HepG2 (cell line): Measurements from ENCODE around the gene SEPHS2. TPM values are rescaled to one million over a fixed set of nuclear protein-coding genes. Genes with fewer than 3 reads are reported as not detected.

Experiments used
- HNF1A ChIP-seq, 2 experiments: sonication (generic) in 1 of 2; formaldehyde crosslinking in 1 of 2; IDR thresholded peaks; 2 replicates each; pipeline versions ENCODE4 v1.4.0 to v1.6.1; 2016 to 2020; ENCODE audit warnings: borderline replicate concordance in 1 of 2, low read depth in 1 of 2, mild to moderate bottlenecking in 1 of 2, missing genetic modification reagents in 1 of 2
- JUNB ChIP-seq: sonication (generic); formaldehyde crosslinking; IDR thresholded peaks from 2 replicates; pipeline ENCODE4 v1.8.0; 2022; ENCODE audit warnings: missing genetic modification reagents, mild to moderate bottlenecking, borderline replicate concordance
- TBL1XR1 ChIP-seq: fragments of 150-350 bp; IDR thresholded peaks from 2 replicates; pipeline ENCODE4 v1.6.1; 2014; ENCODE audit warnings: borderline replicate concordance, low read length; ENCODE audit not compliant: partially characterized antibody
- ZNF580 ChIP-seq: IDR thresholded peaks from 2 replicates; pipeline ENCODE4 v1.6.1; 2016; ENCODE audit warnings: low read depth, borderline replicate concordance
- ZNF605 ChIP-seq: sonication (generic); formaldehyde crosslinking; IDR thresholded peaks from 2 replicates; pipeline ENCODE4 v1.8.0; 2022; ENCODE audit warnings: mild to moderate bottlenecking, missing genetic modification reagents
- ZSCAN21 ChIP-seq: sonication (generic); formaldehyde crosslinking; IDR thresholded peaks from 2 replicates; pipeline ENCODE4 v1.8.0; 2022; ENCODE audit warnings: mild to moderate bottlenecking, missing genetic modification reagents, moderate library complexity, borderline replicate concordance
- polyA plus RNA-seq, 8 experiments: library from polyadenylated mRNA; depleted of rRNA in 3 of 8; stranded (reverse) in 7 of 8; unstranded in 1 of 8; fragments of >200 nt; fragmentation: Illumina TruSeq in 4 of 8; extraction: Trizol in 4 of 8; gene quantifications; 2 replicates each; pipeline versions ENCODE4 v1.2.1 to v1.2.3, GENCODE V29; 2011 to 2016; ENCODE audit warnings: low read depth in 4 of 8, missing spikeins in 1 of 8, mixed read lengths in 1 of 8; ENCODE audit not compliant: insufficient read depth in 1 of 8
- total RNA-seq, 5 experiments: library from RNA; depleted of rRNA; stranded (reverse); fragments of >200 nt; fragmentation: Illumina TruSeq; extraction: Trizol; gene quantifications; 2 replicates each; pipeline ENCODE4 v1.2.3, GENCODE V29; 2016; ENCODE audit warnings: low read depth in 1 of 5
- TF ChIP-seq, protein P1 (sequence below): sonication (generic); formaldehyde crosslinking; conservative IDR thresholded peaks from 2 replicates; pipeline ENCODE4 v1.4.0; 2020; ENCODE audit warnings: mild to moderate bottlenecking, missing genetic modification reagents, moderate library complexity
- TF ChIP-seq, protein P2 (sequence below): sonication (generic); formaldehyde crosslinking; IDR thresholded peaks from 2 replicates; pipeline ENCODE4 v1.5.0; 2020; ENCODE audit warnings: mild to moderate bottlenecking, missing genetic modification reagents, borderline replicate concordance

The SEPHS2 gene
- total and polyA plus RNA-seq, 2 of the 13 experiments (the other 11 are each of a cell fraction or from before 2014, with no cell fraction given), result 20.7 to 127 TPM

GRCh38 chr16:30437511-30438046, 8.1 kb downstream of the SEPHS2 start (continued):
- TF ChIP-seq HNF1A (IDR thresholded peaks at IDR 0.05; ENCODE audit: low read depth) (peak; percentile 35; the same call in 1 of the 2 replicates), HNF1A (CRISPR knock-in tag; IDR thresholded peaks at IDR 0.05; ENCODE audit: borderline replicate concordance) (0 out of 2 replicates have a peak, but pooled peaks have one; percentile 49), JUNB (peak; percentile 91; the same call in 1 of the 2 replicates), ZSCAN21 (no peak), ZNF605 (CRISPR knock-in tag) (peak; percentile 94), ZNF580 (no peak), TBL1XR1 (peak; percentile 23)
- TF ChIP-seq, protein P1, sequence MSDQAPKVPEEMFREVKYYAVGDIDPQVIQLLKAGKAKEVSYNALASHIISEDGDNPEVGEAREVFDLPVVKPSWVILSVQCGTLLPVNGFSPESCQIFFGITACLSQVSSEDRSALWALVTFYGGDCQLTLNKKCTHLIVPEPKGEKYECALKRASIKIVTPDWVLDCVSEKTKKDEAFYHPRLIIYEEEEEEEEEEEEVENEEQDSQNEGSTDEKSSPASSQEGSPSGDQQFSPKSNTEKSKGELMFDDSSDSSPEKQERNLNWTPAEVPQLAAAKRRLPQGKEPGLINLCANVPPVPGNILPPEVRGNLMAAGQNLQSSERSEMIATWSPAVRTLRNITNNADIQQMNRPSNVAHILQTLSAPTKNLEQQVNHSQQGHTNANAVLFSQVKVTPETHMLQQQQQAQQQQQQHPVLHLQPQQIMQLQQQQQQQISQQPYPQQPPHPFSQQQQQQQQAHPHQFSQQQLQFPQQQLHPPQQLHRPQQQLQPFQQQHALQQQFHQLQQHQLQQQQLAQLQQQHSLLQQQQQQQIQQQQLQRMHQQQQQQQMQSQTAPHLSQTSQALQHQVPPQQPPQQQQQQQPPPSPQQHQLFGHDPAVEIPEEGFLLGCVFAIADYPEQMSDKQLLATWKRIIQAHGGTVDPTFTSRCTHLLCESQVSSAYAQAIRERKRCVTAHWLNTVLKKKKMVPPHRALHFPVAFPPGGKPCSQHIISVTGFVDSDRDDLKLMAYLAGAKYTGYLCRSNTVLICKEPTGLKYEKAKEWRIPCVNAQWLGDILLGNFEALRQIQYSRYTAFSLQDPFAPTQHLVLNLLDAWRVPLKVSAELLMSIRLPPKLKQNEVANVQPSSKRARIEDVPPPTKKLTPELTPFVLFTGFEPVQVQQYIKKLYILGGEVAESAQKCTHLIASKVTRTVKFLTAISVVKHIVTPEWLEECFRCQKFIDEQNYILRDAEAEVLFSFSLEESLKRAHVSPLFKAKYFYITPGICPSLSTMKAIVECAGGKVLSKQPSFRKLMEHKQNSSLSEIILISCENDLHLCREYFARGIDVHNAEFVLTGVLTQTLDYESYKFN (CRISPR knock-in tag), result peak; percentile 92
- TF ChIP-seq, protein P2, sequence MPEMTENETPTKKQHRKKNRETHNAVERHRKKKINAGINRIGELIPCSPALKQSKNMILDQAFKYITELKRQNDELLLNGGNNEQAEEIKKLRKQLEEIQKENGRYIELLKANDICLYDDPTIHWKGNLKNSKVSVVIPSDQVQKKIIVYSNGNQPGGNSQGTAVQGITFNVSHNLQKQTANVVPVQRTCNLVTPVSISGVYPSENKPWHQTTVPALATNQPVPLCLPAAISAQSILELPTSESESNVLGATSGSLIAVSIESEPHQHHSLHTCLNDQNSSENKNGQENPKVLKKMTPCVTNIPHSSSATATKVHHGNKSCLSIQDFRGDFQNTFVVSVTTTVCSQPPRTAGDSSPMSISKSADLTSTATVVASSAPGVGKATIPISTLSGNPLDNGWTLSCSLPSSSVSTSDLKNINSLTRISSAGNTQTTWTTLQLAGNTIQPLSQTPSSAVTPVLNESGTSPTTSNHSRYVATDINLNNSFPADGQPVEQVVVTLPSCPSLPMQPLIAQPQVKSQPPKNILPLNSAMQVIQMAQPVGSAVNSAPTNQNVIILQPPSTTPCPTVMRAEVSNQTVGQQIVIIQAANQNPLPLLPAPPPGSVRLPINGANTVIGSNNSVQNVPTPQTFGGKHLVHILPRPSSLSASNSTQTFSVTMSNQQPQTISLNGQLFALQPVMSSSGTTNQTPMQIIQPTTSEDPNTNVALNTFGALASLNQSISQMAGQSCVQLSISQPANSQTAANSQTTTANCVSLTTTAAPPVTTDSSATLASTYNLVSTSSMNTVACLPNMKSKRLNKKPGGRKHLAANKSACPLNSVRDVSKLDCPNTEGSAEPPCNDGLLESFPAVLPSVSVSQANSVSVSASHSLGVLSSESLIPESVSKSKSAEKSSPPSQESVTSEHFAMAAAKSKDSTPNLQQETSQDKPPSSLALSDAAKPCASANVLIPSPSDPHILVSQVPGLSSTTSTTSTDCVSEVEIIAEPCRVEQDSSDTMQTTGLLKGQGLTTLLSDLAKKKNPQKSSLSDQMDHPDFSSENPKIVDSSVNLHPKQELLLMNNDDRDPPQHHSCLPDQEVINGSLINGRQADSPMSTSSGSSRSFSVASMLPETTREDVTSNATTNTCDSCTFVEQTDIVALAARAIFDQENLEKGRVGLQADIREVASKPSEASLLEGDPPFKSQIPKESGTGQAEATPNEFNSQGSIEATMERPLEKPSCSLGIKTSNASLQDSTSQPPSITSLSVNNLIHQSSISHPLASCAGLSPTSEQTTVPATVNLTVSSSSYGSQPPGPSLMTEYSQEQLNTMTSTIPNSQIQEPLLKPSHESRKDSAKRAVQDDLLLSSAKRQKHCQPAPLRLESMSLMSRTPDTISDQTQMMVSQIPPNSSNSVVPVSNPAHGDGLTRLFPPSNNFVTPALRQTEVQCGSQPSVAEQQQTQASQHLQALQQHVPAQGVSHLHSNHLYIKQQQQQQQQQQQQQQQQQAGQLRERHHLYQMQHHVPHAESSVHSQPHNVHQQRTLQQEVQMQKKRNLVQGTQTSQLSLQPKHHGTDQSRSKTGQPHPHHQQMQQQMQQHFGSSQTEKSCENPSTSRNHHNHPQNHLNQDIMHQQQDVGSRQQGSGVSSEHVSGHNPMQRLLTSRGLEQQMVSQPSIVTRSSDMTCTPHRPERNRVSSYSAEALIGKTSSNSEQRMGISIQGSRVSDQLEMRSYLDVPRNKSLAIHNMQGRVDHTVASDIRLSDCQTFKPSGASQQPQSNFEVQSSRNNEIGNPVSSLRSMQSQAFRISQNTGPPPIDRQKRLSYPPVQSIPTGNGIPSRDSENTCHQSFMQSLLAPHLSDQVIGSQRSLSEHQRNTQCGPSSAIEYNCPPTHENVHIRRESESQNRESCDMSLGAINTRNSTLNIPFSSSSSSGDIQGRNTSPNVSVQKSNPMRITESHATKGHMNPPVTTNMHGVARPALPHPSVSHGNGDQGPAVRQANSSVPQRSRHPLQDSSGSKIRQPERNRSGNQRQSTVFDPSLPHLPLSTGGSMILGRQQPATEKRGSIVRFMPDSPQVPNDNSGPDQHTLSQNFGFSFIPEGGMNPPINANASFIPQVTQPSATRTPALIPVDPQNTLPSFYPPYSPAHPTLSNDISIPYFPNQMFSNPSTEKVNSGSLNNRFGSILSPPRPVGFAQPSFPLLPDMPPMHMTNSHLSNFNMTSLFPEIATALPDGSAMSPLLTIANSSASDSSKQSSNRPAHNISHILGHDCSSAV, result no peak
